GM19328 (cell line): ENCODE data around the gene TBC1D25.
"Not testable (repeated sequence)": the region's sequence is repeated elsewhere in the genome, so short reads cannot be mapped to it uniquely, and the experiment has no call there.

Source experiments
- ATAC-seq: cut with Tn5 transposase; IDR thresholded peaks from one replicate; pipeline ENCODE4 v1.9.1; 2021; ENCODE audit warnings: mild to moderate bottlenecking, moderate library complexity; ENCODE audit not compliant: unreplicated experiment

The TBC1D25 gene

GRCh38 chrX:48515842-48516241 lies 23.7 kb upstream of the TBC1D25 start:
- ATAC-seq, result no peak

DNA sequence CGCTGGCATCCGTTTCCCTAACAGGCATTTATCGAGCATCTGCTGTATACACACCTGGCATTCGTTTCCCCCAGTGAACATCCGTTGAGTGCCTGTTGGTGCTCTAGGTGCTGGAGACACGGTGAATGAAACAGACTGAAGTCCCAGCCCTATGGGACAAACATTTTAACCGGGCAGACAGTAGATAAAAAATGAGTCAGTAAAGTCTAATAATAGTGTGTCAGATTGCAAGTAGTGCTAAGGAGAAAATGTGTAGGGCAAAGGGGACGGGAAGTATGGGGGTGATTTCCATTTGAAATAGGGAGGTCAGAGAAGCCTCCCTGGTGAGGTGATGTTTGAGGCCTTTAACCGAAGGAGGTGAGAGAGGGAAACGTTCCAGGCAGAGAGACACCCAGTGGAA lies 23.2 kb upstream of the TBC1D25 start:
- ATAC-seq, result no peak

- ATAC-seq, result no peak
These were observed 22.5 kb upstream of the TBC1D25 start for GRCh38 chrX:48516987-48517386.

GRCh38 chrX:48519481-48519880 lies 20.0 kb upstream of the TBC1D25 start:
- ATAC-seq, result not testable (repeated sequence)

- no peak for ATAC-seq
These were observed 19.1 kb upstream of the TBC1D25 start for GRCh38 chrX:48520455-48520854.

- ATAC-seq, result no peak
These were observed 18.6 kb upstream of the TBC1D25 start for GRCh38 chrX:48520976-48521352.

GRCh38 chrX:48521353-48522243 lies 17.9 kb upstream of the TBC1D25 start, which contains the start of gene EBP:
EBP (plus strand) TSS chrX:48521808; CDS start chrX:48523772, 1,964 bp downstream.
- ATAC-seq, result peak; percentile 94

DNA sequence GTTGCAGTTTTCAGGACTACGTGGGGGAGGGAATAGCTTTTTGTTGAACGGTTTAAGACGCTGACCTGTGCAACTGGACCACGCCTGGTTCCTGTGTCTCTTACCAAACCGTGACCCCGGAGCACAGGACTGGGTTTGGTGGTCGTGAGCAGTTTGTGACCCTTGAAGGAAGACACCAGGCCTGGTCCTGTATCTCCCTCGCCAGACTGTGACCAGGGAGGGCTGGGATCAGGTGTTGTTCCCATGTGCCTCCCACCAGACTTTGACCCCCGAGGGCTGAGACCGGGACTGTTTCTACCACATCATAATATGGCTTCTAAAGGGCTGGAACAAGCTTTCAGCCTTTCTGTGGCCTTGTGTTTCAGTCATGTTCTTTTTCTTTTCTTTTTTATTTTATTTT lies 17.2 kb upstream of the TBC1D25 start:
- ATAC-seq, result no peak

DNA sequence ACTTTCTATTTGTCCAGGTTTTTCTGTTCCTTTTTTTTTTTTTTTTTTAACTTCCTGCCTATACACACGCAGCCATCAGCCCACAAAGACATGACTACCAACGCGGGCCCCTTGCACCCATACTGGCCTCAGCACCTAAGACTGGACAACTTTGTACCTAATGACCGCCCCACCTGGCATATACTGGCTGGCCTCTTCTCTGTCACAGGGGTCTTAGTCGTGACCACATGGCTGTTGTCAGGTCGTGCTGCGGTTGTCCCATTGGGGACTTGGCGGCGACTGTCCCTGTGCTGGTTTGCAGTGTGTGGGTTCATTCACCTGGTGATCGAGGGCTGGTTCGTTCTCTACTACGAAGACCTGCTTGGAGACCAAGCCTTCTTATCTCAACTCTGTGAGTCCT lies 15.8 kb upstream of the TBC1D25 start:
- ATAC-seq, result no peak

GRCh38 chrX:48525853-48526252 lies 13.7 kb upstream of the TBC1D25 start:
- ATAC-seq, result not testable (repeated sequence)

DNA sequence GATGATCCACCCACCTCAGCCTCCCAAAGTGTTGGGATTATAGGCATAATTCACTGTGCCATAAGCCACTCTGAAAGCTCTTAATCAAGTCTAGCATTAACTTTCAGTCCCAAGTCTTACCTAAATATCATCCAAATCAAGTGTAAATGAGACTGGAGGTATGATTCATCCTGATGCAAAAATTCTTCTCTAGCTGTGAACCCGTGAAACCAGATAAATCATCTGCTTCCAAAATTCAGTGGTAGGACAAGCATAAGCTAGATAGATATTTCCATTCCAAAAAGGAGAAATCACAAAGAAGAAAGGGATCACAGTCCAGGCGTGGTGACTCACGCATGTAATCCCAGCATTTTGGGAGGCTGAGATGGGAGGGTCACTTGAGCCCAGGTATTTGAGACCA lies 8.8 kb upstream of the TBC1D25 start:
- ATAC-seq, result no peak

- no peak for ATAC-seq
These were observed 8.1 kb upstream of the TBC1D25 start for GRCh38 chrX:48531358-48531959.

DNA sequence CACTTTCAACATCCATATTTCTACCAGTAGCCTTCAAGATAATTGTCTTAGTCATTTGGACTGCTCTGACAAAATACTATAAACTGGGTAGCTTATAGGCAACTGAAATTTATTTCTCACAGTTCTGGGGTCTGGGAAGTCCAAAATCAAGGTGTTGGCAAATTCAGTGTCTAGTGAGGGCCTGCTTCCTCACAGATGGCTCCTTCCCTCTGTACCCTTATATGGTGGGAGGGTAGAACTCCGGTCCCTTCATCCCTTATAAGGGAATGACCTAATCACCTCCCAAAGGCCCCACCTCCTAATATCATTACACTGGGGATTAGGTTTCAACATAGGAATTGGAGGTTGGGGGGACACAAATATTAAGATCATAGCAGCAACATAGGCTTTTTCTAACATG lies 7.4 kb upstream of the TBC1D25 start:
- ATAC-seq, result no peak

GRCh38 chrX:48533165-48533564 lies 6.3 kb upstream of the TBC1D25 start:
- ATAC-seq, result no peak

DNA sequence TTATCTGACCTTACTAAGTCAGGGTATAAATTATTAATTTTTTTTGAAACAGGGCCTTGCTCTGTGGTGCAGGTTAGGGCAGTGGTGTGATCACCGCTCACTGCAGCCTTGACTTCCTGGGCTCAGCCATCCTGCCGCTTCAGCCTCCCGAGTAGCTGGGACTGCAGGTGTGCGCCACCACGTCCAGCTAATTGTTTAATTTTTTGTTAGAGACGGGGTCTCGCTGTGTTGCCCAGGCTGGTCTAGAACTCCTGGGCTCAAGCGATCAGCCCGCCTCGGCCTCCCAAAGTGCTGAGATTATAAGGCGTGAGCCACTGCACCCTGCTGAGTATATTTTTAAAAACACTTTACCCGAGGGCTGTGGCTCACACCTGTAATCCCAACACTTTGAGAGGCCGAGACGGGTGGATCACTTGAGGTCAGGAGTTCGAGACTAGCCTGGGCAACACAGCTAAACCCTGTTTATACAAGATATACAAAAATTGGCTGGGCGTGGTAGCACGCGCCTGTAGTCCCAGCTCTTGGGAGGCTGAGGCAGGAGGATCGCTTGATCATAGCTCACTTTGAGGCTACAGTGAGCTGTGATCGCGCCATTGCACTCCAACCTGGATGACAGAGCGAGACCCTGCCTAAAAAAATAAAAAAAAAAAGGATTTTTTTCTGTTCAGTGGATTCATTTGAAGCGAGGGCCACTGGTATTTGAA lies 721 bp upstream of the TBC1D25 start:
- ATAC-seq, result no peak

DNA sequence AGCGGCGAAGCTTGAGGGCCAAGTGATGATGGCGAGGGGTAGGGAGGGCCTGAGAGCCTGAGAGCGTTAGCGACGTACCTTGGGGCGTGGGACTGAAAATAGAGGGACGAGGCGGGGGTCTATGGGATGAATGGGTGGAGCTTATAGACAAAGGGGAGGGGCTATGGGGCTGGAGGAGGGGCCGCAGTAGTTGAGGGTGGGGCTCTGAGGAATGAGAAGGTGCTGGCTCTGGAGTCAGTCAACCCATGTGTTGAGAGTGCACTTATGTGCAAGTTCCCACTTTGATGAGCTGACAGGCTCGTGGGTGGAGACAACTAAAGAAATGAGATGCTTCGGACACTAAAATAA lies 488 bp downstream of the TBC1D25 start:
- peak; percentile 41 for ATAC-seq

GRCh38 chrX:48540480-48540879 lies 966 bp downstream of the TBC1D25 start:
- no peak for ATAC-seq

GRCh38 chrX:48541140-48541814 lies 1.8 kb downstream of the TBC1D25 start:
- ATAC-seq, result no peak

GRCh38 chrX:48548871-48549270 lies 9.4 kb downstream of the TBC1D25 start:
- ATAC-seq, result no peak

GRCh38 chrX:48555731-48556325 lies 16.3 kb downstream of the TBC1D25 start:
- ATAC-seq, result not testable (repeated sequence)

DNA sequence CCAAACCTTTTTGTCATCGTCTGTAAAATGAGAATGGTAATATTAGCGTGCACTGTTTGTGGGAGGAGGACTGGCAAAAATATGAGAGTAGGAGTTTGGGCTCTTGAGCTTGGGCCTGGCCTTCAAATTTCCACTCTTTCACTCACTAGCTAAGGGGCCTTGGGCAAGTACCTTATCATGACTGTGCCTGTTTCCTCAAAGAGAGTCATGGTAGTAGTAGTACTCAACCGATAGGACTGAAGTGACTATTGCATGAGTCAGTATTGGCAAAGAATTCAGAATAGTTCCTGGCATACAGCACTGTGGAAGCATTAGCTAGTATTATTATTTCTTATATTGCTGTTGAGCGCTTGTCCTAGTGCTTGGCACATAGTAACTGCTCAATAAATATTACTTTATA lies 18.8 kb downstream of the TBC1D25 start:
- ATAC-seq, result no peak
